Muscle layer of duodenum (tissue), 2 donors: ENCODE data around the gene CEACAM21.
"Not testable (repeated sequence)": the region's sequence is repeated elsewhere in the genome, so short reads cannot be mapped to it uniquely, and the experiment has no call there.

Experiments
- H3K27ac ChIP-seq: one replicate; pipeline ENCODE4 v1.7.0; 2013; ENCODE audit warnings: mild to moderate bottlenecking, low read length
- H3K27me3 ChIP-seq: one replicate; pipeline ENCODE4 v1.7.0; 2013; ENCODE audit warnings: low read depth, mild to moderate bottlenecking, control low read depth, low read length
- H3K36me3 ChIP-seq, 2 donors: one replicate each; pipeline ENCODE4 v1.7.0; 2013; ENCODE audit warnings: low read length in 2 of 2, control low read depth in 1 of 2, mild to moderate bottlenecking in 1 of 2; ENCODE audit not compliant: insufficient read depth in 2 of 2, control insufficient read depth in 1 of 2
- H3K4me1 ChIP-seq, 2 donors: one replicate each; pipeline ENCODE4 v1.7.0; 2013; ENCODE audit warnings: low read length in 2 of 2, mild to moderate bottlenecking in 2 of 2, control low read depth in 1 of 2, moderate library complexity in 1 of 2; ENCODE audit not compliant: insufficient read depth in 2 of 2, control insufficient read depth in 1 of 2
- H3K4me3 ChIP-seq, 2 donors: one replicate each; pipeline ENCODE4 v1.7.0; 2013; ENCODE audit warnings: low read length in 2 of 2, low read depth in 1 of 2, mild to moderate bottlenecking in 1 of 2
- H3K9me3 ChIP-seq, 2 donors: one replicate each; pipeline ENCODE4 v1.7.0; 2013; ENCODE audit warnings: low read length in 2 of 2, control low read depth in 1 of 2, mild to moderate bottlenecking in 1 of 2; ENCODE audit not compliant: control insufficient read depth in 1 of 2
- donor health status: healthy.

CEACAM21 gene

DNA sequence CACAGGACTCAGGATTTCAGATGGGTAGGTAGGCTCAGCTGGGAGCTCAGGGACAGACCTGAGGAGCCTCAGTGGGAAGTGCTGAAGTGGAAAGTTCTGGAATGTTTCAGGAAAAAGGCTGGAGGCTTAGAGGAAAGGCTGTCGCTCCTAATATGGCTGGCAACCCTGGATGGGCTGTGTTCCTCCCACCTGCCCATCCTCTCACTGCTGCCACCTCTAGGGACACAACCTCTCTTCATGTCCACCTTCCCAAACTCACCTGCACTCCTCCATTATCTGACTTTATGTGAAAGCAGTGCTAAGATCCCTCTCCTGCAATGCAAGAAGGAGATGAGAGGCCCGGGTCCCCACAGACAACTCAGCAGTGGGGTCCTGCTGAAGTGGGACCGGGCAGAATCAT lies 5.8 kb upstream of the CEACAM21 start:
- Histone ChIP-seq H3K27me3 (peaks cover 6% of the 10 kb centered on the region), H3K36me3 (no peaks in the 10 kb centered on the region)

DNA sequence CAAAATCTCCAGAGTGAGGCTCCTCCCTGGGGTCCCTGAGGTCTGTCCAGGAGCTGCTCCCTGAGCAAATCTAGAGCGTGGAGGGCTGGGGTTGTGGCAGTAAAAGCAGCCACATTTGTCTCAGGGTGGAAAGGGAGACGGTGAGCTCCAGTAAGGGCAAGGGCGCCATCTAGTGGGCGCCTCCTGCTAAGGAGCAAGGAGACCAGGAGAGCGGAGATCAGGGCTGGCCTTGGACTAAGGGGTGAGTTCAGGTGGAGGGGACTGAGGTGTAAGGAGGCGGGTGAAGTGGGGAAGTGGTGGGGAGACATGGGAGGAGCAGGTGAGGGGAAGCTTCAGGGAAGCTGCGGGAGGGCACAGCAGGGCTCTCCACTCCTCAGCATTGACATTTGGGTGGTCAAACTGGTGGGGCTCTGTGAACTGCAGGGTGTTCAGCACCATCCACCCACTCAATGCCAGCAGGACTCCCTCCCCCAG lies 5.3 kb upstream of the CEACAM21 start:
- H3K27ac ChIP-seq: no peak overlapping the region
- H3K36me3 ChIP-seq: no peaks in the 10 kb centered on the region
- H3K9me3 ChIP-seq: no peaks in the 10 kb centered on the region
- no peak overlapping the region for H3K4me3 ChIP-seq
- no peaks in the 10 kb centered on the region for H3K4me1 ChIP-seq
- peaks cover 5% of the 10 kb centered on the region for H3K27me3 ChIP-seq

More for the DNA sequence above, 5.8 kb upstream of the CEACAM21 start:
- Histone ChIP-seq H3K9me3 (no peaks in the 10 kb centered on the region), H3K27ac (no peak overlapping the region), H3K4me1 (no peaks in the 10 kb centered on the region), H3K4me3 (no peak overlapping the region)

DNA sequence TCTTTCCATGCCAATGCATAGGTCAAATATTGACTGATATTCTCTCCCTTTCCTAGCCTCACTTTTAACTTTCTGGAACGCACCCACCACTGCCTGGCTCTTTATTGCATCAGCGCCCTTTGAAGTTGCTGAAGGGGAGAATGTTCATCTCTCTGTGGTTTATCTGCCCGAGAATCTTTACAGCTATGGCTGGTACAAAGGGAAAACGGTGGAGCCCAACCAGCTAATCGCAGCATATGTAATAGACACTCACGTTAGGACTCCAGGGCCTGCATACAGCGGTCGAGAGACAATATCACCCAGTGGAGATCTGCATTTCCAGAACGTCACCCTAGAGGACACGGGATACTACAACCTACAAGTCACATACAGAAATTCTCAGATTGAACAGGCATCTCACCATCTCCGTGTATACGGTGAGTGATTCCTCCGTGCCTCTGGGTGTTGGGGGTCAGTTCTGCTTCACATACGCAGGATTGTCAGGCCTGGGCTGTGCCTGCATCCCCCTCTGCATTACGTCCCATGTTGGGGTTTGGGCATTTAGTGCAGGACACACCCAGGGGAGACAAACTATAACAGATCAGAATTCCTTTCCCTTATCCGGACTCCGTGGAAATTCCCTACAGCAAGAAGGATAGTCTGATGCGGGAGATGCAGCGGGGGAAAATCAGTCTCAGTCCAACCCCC lies 1.3 kb downstream of the CEACAM21 start:
- Histone ChIP-seq H3K27me3 (no peaks in the 10 kb centered on the region), H3K36me3 (no peaks in the 10 kb centered on the region), H3K27ac (no peak overlapping the region), H3K9me3 (peaks cover 6 to 9% of the 10 kb centered on the region in 2 donors), H3K4me1 (no peaks in the 10 kb centered on the region), H3K4me3 (no peak overlapping the region)

DNA sequence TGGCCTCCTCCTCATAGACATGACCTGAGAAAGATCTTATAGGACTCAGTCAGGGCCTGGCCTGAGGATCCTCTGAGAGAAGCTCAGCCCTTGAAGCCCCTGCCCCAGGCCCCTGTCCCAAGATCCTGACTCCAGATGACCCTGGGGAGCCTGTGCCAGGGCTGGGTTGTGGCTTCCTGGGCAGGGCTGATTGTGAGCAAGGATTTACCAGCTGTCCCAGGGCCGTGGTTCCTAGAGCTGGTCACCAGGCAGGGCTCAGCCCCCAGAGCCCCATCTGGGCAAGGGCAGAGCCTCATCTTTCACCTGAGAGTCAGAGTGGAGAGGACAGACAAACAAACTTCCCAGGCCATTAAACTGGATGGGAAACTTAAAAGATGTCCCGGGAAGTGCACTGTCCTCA lies 1.9 kb downstream of the CEACAM21 start:
- no peaks in the 10 kb centered on the region for H3K36me3 ChIP-seq
- no peak overlapping the region for H3K4me3 ChIP-seq
- no peaks in the 10 kb centered on the region for H3K27me3 ChIP-seq
- H3K27ac ChIP-seq: no peak overlapping the region
- H3K9me3 ChIP-seq: peaks cover 6 to 12% of the 10 kb centered on the region in 2 donors
- no peaks in the 10 kb centered on the region for H3K4me1 ChIP-seq

DNA sequence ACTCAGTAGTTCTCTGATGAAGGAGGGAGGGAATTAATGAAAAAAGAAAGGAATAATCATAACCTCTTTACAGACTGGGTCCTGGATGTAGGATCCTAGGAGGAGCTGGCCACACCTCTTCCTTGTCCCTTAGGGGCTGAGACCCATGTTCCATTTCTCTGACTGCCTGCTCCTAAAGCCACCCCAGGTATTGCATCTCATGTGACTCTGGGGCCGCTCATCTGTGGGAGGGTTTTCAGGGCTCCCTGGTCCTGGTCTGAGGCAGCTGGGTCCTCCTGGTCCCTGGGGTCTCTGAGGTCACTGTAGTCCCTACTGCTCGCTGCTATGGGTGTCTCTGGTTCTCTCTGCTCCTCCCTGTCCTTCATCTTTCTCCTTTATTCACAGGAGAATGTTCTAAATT lies 2.9 kb downstream of the CEACAM21 start:
- no peak overlapping the region for H3K27ac ChIP-seq
- H3K36me3 ChIP-seq: no peaks in the 10 kb centered on the region
- no peak overlapping the region for H3K4me3 ChIP-seq
- no peaks in the 10 kb centered on the region for H3K4me1 ChIP-seq
- H3K9me3 ChIP-seq: peaks cover 6 to 12% of the 10 kb centered on the region in 2 donors
- H3K27me3 ChIP-seq: no peaks in the 10 kb centered on the region

DNA sequence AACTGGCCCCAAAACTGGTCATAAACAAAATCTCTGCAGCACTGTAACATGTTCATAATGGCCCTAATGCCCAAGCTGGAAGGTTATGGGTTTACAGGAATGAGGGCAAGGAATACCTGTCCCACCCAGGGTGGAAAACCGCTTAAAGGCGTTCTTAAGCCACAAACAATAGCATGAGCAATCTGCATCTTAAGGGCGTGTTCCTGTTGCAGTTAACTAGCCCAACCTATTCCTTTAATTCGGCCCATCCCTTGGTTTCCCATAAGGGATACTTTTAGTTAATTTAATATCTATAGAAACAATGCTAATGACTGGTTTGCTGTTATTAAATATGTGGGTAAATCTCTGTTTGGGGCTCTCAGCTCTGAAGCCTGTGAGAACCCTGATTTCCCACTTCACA lies 5.1 kb downstream of the CEACAM21 start:
- not testable (repeated sequence) for H3K4me3 ChIP-seq, H3K27ac ChIP-seq, H3K4me1 ChIP-seq, H3K27me3 ChIP-seq, H3K36me3 ChIP-seq
- H3K9me3 ChIP-seq: peaks cover 6 to 12% of the 10 kb centered on the region in 2 donors

DNA sequence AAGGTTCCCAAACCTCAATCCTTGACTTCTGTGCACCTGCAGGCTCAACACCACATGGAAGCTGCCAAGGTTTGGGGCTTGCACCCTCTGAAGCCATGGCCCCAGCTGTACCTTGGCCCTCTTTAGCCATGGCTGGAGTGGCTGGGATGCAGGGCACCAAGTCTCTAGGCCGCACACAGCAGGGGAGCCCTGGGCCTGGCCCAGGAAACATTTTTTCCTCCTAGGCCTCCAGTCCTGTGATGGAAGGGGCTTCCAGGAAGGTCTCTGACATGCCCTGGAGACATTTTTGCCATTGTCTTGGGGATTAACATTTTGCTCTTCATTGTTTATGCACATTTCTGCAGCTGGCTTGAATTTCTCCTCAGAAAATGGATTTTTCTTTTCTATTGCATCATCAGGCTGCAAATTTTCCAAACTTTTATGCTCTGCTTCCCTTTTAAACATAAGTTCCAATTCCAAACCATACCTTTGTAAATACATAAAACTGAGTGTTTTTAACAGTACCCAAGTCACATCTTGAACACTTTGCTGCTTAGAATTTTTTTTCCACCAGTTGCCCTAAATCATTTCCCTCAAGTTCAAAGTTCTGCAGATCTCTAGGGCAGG lies 6.7 kb downstream of the CEACAM21 start:
- H3K36me3 ChIP-seq, H3K4me1 ChIP-seq, H3K27me3 ChIP-seq, H3K27ac ChIP-seq: not testable (repeated sequence)
- H3K9me3 ChIP-seq: peaks cover 6 to 12% of the 10 kb centered on the region in 2 donors
- H3K4me3 ChIP-seq: peak overlapping the region in 1 of 2 donors; percentile 8

DNA sequence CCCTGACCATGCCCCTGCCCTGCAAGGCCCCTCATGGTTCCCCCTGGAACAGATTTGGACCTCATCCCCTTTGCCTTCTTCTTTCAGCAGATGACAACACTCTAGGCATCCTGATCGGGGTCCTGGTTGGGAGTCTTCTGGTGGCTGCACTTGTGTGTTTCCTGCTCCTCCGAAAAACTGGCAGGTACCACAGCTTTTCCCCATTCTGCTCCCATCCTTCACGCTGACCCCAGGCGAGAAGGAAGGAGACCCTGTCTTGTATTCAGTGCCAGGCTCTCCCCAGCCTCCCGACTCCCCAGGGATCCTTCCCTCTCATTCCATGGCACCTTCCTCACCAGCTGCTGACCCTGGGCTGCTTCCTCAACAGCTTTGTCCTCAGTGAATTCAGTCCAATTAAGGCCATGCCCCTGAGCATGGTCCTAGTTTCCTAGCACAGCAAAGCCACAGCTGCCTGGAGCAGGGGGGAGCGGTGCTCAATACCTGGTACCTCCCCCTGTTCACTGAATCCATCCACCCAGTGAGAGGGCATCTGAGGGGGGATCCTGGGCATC lies 8.4 kb downstream of the CEACAM21 start:
- H3K36me3 ChIP-seq: no peaks in the 10 kb centered on the region
- H3K4me1 ChIP-seq: no peaks in the 10 kb centered on the region
- H3K27me3 ChIP-seq: no peaks in the 10 kb centered on the region

DNA sequence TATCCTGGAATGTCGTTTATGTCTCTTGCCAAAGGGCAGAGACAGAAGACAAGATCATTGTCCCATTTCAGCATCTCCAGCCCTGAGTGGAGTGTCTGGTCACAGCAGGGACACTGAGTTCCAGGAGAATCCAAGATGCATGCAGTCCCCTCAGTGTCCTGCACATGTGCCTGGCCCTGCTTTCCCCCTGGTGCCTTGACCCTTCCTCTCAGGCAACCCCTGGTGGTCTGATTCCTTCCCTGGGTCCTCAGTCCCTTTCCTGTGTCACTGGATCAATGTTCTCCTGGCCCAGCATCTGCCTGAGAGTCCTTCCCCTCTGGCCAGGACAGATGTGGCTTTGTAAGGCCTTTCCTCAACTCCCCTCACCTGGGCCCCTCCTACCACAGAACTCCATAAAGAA lies 9.0 kb downstream of the CEACAM21 start:
- Histone ChIP-seq H3K36me3 (no peaks in the 10 kb centered on the region), H3K27ac (no peak overlapping the region), H3K4me1 (no peaks in the 10 kb centered on the region), H3K27me3 (no peaks in the 10 kb centered on the region), H3K4me3 (no peak overlapping the region), H3K9me3 (peaks cover 6 to 12% of the 10 kb centered on the region in 2 donors)

More for the DNA sequence above, 8.4 kb downstream of the CEACAM21 start:
- Histone ChIP-seq H3K27ac (no peak overlapping the region), H3K4me3 (no peak overlapping the region), H3K9me3 (peaks cover 6 to 12% of the 10 kb centered on the region in 2 donors)

DNA sequence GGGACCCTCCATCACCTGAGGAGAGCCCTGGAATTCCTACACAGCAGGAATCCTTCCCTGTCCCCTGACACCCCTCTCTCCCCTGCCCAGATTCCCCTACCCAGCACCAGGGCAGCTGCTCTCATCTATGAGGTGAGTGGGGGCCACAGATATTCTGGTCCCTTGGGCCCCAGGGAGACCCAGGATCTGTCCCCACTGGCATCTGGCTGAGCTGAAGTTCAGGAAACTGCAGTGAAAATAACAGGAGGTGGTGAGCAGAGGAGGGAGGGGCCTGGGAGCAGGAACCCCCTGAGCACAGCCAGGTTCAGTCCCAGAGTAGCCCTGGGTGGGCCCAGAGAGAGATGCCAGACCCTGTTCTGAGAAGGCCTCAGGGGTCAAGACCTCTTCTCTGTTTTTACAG lies 10.1 kb downstream of the CEACAM21 start:
- no peak overlapping the region for H3K27ac ChIP-seq
- H3K27me3 ChIP-seq: no peaks in the 10 kb centered on the region
- peaks cover 0 to 9% of the 10 kb centered on the region in 2 donors for H3K9me3 ChIP-seq
- no peak overlapping the region for H3K4me3 ChIP-seq
- no peaks in the 10 kb centered on the region for H3K36me3 ChIP-seq
- H3K4me1 ChIP-seq: no peaks in the 10 kb centered on the region

DNA sequence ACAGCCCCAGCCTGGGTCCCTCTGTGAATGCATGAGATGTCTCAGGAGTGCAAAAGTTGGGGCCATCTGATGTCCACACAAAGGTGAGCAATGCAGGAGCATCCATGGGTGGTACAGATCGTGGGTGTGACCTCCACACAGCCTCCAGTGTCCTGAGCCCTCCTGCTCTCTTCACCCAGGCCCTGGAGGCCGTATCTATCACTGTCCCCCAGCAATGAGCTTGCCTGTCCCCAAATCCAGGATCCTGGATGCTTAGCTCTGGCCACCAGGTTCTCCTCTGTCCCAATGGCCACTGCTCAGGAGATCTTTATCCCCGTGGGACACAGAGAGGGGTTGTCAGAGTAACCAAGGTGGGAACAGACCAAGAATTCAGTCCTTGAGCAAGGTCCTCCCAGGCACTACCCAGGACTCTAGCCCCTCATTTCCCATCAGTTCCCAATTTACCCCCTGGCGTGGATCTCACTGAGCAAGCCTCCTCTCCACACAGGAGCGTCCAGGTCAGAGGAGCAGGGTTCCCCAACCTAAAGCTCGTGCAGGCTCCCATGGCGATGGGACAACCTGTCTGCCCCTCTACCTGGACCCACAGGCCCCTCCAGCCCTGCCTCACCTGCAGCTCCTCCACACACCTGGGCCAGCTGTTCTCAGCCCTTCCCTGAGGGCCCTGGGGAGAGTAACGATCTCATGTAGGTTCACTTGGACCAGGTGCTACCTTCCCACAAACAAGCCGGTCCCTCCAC lies 11.3 kb downstream of the CEACAM21 start:
- Histone ChIP-seq H3K4me3 (no peak overlapping the region), H3K4me1 (no peaks in the 10 kb centered on the region), H3K36me3 (no peaks in the 10 kb centered on the region), H3K27me3 (no peaks in the 10 kb centered on the region), H3K9me3 (peaks cover 0 to 4% of the 10 kb centered on the region in 2 donors), H3K27ac (no peak overlapping the region)
